AG10803 (cell line): ENCODE data around the gene ARV1.
"Not testable (repeated sequence)": the region's sequence is repeated elsewhere in the genome, so short reads cannot be mapped to it uniquely, and the experiment has no call there.

Source experiments
- DNase-seq: peaks from one replicate; pipeline ENCODE4 v3.0.0; 2010; ENCODE audit warnings: low read depth
- H3K4me3 ChIP-seq: 2 replicates; pipeline ENCODE4 v1.5.1; 2011; ENCODE audit warnings: mild to moderate bottlenecking, low read length, control low read depth
- CTCF ChIP-seq: conservative IDR thresholded peaks from 2 replicates; pipeline ENCODE4 v1.5.1; 2011; ENCODE audit warnings: mild to moderate bottlenecking, low read length, control low read depth, inconsistent platforms

The ARV1 gene

GRCh38 chr1:230982696-230983095 lies 3.8 kb downstream of the ARV1 start:
- TF ChIP-seq CTCF, result no peak
- H3K4me3 ChIP-seq, result no peak overlapping the region
- DNase-seq, result peak; percentile 73

DNA sequence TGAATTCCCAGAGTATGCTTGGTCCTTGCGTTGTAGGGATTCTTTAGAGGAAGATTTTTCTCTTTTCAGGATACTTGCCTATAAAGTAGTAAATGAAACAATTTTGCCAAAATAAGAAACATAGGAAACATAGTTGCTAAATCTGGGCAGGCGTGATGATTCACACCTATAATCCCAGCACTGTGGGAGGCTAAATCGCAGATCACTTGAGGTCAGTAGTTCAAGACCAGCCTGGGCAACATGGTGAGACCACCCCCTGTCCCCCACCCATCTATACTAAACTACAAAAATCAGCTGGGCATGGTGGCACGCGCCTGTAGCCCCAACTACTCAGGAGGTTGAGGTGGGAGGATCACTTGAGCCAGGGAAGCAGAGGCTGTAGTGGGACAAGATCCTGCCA lies 4.9 kb downstream of the ARV1 start:
- no peak for TF ChIP-seq CTCF
- H3K4me3 ChIP-seq, result no peak overlapping the region
- no peak for DNase-seq

GRCh38 chr1:230984622-230985515 lies 6.0 kb downstream of the ARV1 start:
- H3K4me3 ChIP-seq, DNase-seq: not testable (repeated sequence)

- DNase-seq, result no peak
- H3K4me3 ChIP-seq, result no peak overlapping the region
- TF ChIP-seq CTCF, result no peak
Measured at GRCh38 chr1:230985711-230986110, 6.8 kb downstream of the ARV1 start.

GRCh38 chr1:230986976-230987375 lies 8.1 kb downstream of the ARV1 start:
- H3K4me3 ChIP-seq, result no peak overlapping the region
- TF ChIP-seq CTCF, result no peak
- DNase-seq, result peak; percentile 62

DNA sequence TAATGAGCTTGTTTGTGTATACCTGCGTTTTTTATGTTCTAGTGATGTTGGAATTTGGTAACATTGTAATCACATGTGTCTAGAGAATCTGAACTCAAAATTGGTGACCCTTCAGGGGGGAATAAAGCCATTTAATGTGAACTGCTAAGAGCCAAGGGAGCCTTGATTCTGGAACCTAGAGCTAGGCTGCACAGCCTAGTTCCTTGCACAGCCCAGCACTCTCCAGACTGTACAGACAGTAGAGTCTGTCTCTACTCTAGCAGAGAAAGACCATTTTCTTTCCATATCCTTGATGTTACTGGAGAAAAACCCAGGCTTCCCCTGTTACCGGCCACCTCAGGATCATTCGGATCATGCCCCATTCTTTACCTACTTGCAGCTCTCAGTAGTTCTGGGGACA lies 8.6 kb downstream of the ARV1 start:
- no peak for DNase-seq
- no peak overlapping the region for H3K4me3 ChIP-seq
- TF ChIP-seq CTCF, result no peak

- no peak overlapping the region for H3K4me3 ChIP-seq
- no peak for TF ChIP-seq CTCF
- DNase-seq, result no peak
Measured at GRCh38 chr1:230992100-230992774, 13.3 kb downstream of the ARV1 start.
